Tibial nerve (tissue), 4 donors: ENCODE data around the gene UQCR11. TPM values are rescaled to one million over a fixed set of nuclear protein-coding genes. Genes with fewer than 3 reads are reported as not detected.
"Not testable (repeated sequence)": the region's sequence is repeated elsewhere in the genome, so short reads cannot be mapped to it uniquely, and the experiment has no call there.

Source experiments
- DNase-seq, 2 donors: peaks; one replicate each; pipeline ENCODE4 v3.0.0-alpha.2; 2019; ENCODE audit warnings: low spot score in 2 of 2
- H3K27ac ChIP-seq, 4 donors: fragments of 200-600 bp; sonication (generic) in 3 of 4; one replicate each; pipeline ENCODE4 v1.5.1; 2017 to 2019; ENCODE audit warnings: mild to moderate bottlenecking in 1 of 4
- H3K27me3 ChIP-seq, 2 donors: fragments of 200-600 bp; sonication (generic) in 1 of 2; one replicate each; pipeline versions ENCODE4 v1.5.1 to v1.6.0; 2017 to 2019
- H3K36me3 ChIP-seq, 3 donors: fragments of 200-600 bp; sonication (generic); one replicate each; pipeline ENCODE4 v1.5.1; 2018 to 2019
- H3K4me1 ChIP-seq, 4 donors: fragments of 200-600 bp; sonication (generic) in 3 of 4; one replicate each; pipeline ENCODE4 v1.5.1; 2017 to 2019
- H3K4me3 ChIP-seq, 4 donors: fragments of 200-600 bp; sonication (generic) in 3 of 4; one replicate each; pipeline ENCODE4 v1.5.1; 2017 to 2019; ENCODE audit warnings: mild to moderate bottlenecking in 1 of 4, moderate library complexity in 1 of 4
- H3K9me3 ChIP-seq, 4 donors: fragments of 200-600 bp; sonication (generic) in 3 of 4; one replicate each; pipeline ENCODE4 v1.5.1; 2017 to 2019
- CTCF ChIP-seq, 5 experiments: fragments of 200-600 bp in 3 of 5; fragments of 450-650 bp in 2 of 5; sonication (generic) in 3 of 5; IDR thresholded peaks; one replicate each; pipeline ENCODE4 v1.5.1; 2016 to 2019; ENCODE audit warnings: antibody characterized with exemption in 5 of 5, mild to moderate bottlenecking in 3 of 5, moderate library complexity in 2 of 5
- EP300 ChIP-seq, 2 donors: sonication (generic); formaldehyde crosslinking; IDR thresholded peaks; one replicate each; pipeline ENCODE4 v1.6.1; 2017; ENCODE audit warnings: antibody characterized with exemption in 2 of 2, mild to moderate bottlenecking in 1 of 2
- POLR2A ChIP-seq, 2 donors: fragments of 450-650 bp; IDR thresholded peaks; one replicate each; pipeline ENCODE4 v1.6.1; 2017; ENCODE audit warnings: antibody characterized with exemption in 2 of 2, mild to moderate bottlenecking in 2 of 2, moderate library complexity in 2 of 2
- WGBS, 2 donors: methylation state at CpG; one replicate each; pipeline ENCODE4 v1.1.5; 2018; 5-methylcytosine and 5-hydroxymethylcytosine counted together
- total RNA-seq, 4 donors: library from RNA; depleted of rRNA; stranded (reverse); fragments of >200 nt; gene quantifications; one replicate each; pipeline ENCODE4 v1.1.0, GENCODE V29; 2016

The UQCR11 gene
- total RNA-seq, 4 donors from 2014 or later, result 58.8 to 95.7 (median 66.0) TPM

- 89% methylated on average over 18 to 23 of the region's 23 CpGs for WGBS, 2 donors
- no peaks in the 10 kb centered on the region for H3K27me3 ChIP-seq
These were observed 40.0 kb upstream of the UQCR11 start for GRCh38 chr19:1645299-1645698.

GRCh38 chr19:1644070-1644469 lies 38.8 kb upstream of the UQCR11 start:
- no peak for DNase-seq
- Histone ChIP-seq H3K27ac (no peak overlapping the region), H3K36me3 (peaks cover 0 to 95% (median 6%) of the 10 kb centered on the region in 3 donors), H3K4me1 (peaks cover 0 to 11% (median 0%) of the 10 kb centered on the region in 4 donors), H3K27me3 (no peaks in the 10 kb centered on the region), H3K9me3 (no peaks in the 10 kb centered on the region), H3K4me3 (no peak overlapping the region)
- TF ChIP-seq EP300 (IDR thresholded peaks at IDR 0.05) (no peak), POLR2A (IDR thresholded peaks at IDR 0.05) (no peak), CTCF (IDR thresholded peaks at IDR 0.05) (no peak)
- WGBS, 2 donors, result 93 to 94% methylated on average over 12 to 14 of the region's 16 CpGs

More at GRCh38 chr19:1645299-1645698, 40.0 kb upstream of the UQCR11 start:
- no peak overlapping the region for H3K27ac ChIP-seq
- H3K4me1 ChIP-seq, result peaks cover 0 to 22% (median 6%) of the 10 kb centered on the region in 4 donors
- TF ChIP-seq CTCF (IDR thresholded peaks at IDR 0.05), result no peak
- no peak overlapping the region for H3K4me3 ChIP-seq
- H3K36me3 ChIP-seq, result peaks cover 0 to 94% (median 6%) of the 10 kb centered on the region in 3 donors
- H3K9me3 ChIP-seq, result no peaks in the 10 kb centered on the region
- no peak for DNase-seq

- H3K27ac ChIP-seq, H3K4me1 ChIP-seq, H3K4me3 ChIP-seq, H3K9me3 ChIP-seq, DNase-seq, H3K27me3 ChIP-seq: not testable (repeated sequence)
- 81 to 83% methylated on average over 10 of the region's 10 CpGs for WGBS, 2 donors
- peaks cover 0 to 92% (median 6%) of the 10 kb centered on the region in 3 donors for H3K36me3 ChIP-seq
These were observed 35.7 kb upstream of the UQCR11 start for GRCh38 chr19:1640893-1641448.

- no peak for TF ChIP-seq POLR2A (IDR thresholded peaks at IDR 0.05)
- no peak for TF ChIP-seq CTCF (IDR thresholded peaks at IDR 0.05)
- TF ChIP-seq EP300 (IDR thresholded peaks at IDR 0.05), result no peak
- no peaks in the 10 kb centered on the region for H3K9me3 ChIP-seq
- H3K4me3 ChIP-seq, result no peak overlapping the region
- H3K27ac ChIP-seq, result no peak overlapping the region
- WGBS, 2 donors, result 88 to 95% methylated on average over 32 of the region's 34 CpGs
- no peak for DNase-seq
- peaks cover 0 to 85% (median 6%) of the 10 kb centered on the region in 3 donors for H3K36me3 ChIP-seq
- H3K4me1 ChIP-seq, result no peaks in the 10 kb centered on the region
- no peaks in the 10 kb centered on the region for H3K27me3 ChIP-seq
These were observed 31.3 kb upstream of the UQCR11 start for GRCh38 chr19:1636325-1637236.

- H3K9me3 ChIP-seq, result no peaks in the 10 kb centered on the region
- H3K4me3 ChIP-seq, result no peak overlapping the region
- WGBS, 2 donors, result 97 to 98% methylated on average over 5 of the region's 5 CpGs
- no peaks in the 10 kb centered on the region for H3K27me3 ChIP-seq
- H3K36me3 ChIP-seq, result peaks cover 0 to 87% (median 8%) of the 10 kb centered on the region in 3 donors
- H3K4me1 ChIP-seq, result no peaks in the 10 kb centered on the region
- no peak for DNase-seq
- TF ChIP-seq EP300 (IDR thresholded peaks at IDR 0.05) (no peak), POLR2A (IDR thresholded peaks at IDR 0.05) (no peak), CTCF (IDR thresholded peaks at IDR 0.05) (no peak)
- H3K27ac ChIP-seq, result no peak overlapping the region
These were observed 29.6 kb upstream of the UQCR11 start for GRCh38 chr19:1634938-1635243.
